NCI-H1436 treated with DMSO at 0.1 percent for 48 hours (cell line): Measurements from ENCODE around the gene TMEM139.
"Not testable (repeated sequence)": the region's sequence is repeated elsewhere in the genome, so short reads cannot be mapped to it uniquely, and the experiment has no call there.

Experiments used
- DNase-seq: peaks from one replicate; lab custom pipeline; 2025; lab: John Stamatoyannopoulos, UW

TMEM139 gene

GRCh38 chr7:143289421-143289820, 4.7 kb downstream of the TMEM139 start:
- DNase-seq: no peak

DNA sequence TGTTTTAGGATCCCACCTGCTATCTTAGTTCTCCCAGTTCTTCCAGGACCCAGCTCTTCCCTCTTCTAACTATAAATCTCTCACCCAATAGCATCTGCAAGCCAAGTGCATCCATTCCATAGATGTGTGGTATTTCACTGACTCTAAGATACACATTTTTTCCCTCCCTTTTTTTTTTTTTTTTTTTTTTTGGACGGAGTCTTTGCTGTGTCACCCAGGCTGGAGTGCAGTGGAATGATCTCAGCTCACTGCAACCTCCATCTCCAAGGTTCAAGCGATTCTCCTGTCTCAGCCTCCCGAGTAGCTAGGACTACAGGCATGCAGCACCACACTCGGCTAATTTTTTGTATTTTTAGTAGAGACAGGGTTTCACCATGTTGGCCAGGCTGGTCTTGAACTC, 5.1 kb downstream of the TMEM139 start:
- not testable (repeated sequence) for DNase-seq

DNA sequence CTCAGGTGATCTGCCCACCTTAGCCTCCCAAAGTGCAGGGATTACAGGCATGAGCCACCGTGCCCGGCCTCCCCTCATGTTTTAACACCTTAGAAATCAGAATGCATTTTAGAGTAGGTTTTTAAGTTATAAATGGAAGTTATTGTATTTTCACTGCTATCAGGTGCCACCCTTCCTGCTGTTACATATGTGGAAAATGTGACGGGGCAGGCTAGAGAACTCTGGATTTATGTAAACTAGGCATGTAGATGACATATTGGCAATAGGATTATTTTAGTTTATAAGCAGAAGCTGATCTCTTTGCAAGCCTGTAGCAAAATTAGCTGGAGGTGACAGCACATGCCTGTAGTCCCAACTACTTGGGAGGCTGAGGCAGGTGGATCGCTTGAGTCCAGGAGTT, 5.5 kb downstream of the TMEM139 start:
- no peak for DNase-seq

DNA sequence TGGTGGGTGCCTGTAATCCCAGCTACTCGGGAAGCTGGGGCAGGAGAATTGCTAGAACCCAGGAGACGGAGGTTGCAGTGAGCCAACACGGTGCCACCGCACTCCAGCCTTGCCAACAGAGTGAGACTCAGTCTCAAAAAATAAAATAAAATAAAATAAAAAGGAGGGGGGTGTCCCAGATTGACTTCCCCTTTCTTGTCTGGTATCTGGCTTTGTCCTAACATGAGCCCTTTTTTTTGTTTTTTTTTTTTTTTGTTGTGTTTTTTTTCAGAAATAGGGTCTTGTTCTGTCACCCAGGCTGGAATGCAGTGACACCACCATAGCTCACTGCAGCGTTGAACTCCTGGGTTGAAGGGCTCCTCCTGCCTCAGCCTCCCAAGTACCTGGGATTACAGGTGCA, 8.1 kb downstream of the TMEM139 start:
- no peak for DNase-seq

DNA sequence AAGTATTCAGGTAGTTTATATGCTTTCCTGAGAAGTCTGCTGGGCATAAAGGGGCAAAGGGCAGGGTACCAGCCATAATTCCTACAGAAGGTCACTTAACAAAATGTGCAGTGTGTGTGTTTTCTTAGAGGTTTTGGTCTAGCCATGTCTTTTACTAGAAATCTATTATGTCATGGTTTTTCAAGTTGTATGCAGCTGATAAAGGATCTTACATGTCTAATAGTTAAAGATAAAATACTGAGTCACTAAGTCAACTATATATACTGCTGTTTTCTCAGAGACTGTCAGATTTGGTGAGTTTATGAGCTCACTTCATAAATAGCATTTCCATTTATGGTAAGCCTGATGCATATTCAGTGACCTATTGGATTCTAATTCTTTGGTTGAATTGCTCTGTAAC, 11.1 kb downstream of the TMEM139 start:
- no peak for DNase-seq

GRCh38 chr7:143296686-143297085, 11.9 kb downstream of the TMEM139 start:
- DNase-seq: no peak

- no peak for DNase-seq
Measured at GRCh38 chr7:143299346-143299745, 14.6 kb downstream of the TMEM139 start.

GRCh38 chr7:143299840-143300239, 15.1 kb downstream of the TMEM139 start:
- DNase-seq: no peak

GRCh38 chr7:143300959-143301935, 16.5 kb downstream of the TMEM139 start:
- no peak for DNase-seq

GRCh38 chr7:143303733-143304132, 19.0 kb downstream of the TMEM139 start:
- no peak for DNase-seq

GRCh38 chr7:143304938-143305337, 20.2 kb downstream of the TMEM139 start:
- no peak for DNase-seq

GRCh38 chr7:143305423-143306070, 20.8 kb downstream of the TMEM139 start:
- DNase-seq: no peak

DNA sequence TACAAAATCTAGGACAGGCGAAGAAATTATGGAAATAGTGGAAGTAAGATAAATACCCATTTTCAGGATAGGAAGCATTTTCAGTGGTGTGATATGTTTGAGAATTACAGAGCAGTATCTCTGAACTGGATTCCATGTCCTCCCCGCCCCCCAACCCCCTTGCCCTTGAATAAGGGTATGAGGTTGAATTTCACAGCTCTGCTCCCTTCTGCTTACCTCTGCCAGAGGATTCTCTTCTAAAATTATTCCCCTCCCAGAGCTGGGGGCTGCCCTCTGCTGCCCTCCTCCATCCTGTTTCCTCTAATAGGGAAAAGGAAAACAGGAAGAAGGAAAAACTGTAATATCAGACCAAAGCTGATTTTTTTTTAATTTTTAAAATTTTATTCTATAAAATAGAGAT, 23.9 kb downstream of the TMEM139 start:
- no peak for DNase-seq

DNA sequence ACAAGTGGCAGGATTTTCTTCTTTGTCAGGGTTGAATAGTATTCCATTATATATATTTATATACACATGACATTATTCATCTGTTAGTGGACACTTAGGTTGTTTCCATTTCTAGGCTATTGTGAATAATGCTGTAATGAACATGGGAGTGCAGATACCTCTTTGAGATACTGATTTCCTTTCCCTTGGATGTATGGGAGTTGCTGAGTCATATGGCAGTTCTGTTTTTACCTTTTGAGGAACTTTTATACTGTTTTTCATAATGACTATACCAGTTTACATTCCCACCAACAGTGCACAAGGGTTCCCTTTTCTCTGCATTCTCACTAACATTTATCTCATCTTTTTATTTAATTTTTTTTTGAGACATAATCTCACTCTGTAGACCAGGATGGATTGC, 29.4 kb downstream of the TMEM139 start:
- DNase-seq: no peak

DNA sequence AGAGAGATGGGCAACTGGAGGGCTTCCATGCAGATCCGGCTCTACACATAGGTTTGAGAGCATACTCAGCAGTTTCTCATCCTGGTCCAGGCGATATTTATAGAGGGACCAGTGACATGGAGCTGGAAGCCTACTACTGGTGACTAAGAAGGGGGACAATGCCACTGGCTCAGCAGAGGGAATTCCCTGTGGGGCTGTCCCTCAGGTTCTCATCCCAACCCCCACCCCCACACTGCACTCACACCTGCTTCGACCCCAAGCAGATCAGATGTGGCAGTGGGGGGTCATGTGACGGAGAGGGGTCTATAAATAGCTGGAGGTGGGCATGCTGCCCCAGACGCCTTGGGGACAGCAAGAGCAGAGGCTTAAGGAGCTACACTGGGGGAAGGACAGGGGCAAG, 31.0 kb downstream of the TMEM139 start, which contains the start of gene CLCN1:
CLCN1 (plus strand) TSS at position 336 of the 400 bp plus-strand sequence. CDS start 102 bp downstream, outside the sequence.
- DNase-seq: no peak

- DNase-seq: no peak
Measured at GRCh38 chr7:143316492-143316891, 31.7 kb downstream of the TMEM139 start.

- DNase-seq: no peak
Measured at GRCh38 chr7:143318661-143319060, 33.9 kb downstream of the TMEM139 start.

DNA sequence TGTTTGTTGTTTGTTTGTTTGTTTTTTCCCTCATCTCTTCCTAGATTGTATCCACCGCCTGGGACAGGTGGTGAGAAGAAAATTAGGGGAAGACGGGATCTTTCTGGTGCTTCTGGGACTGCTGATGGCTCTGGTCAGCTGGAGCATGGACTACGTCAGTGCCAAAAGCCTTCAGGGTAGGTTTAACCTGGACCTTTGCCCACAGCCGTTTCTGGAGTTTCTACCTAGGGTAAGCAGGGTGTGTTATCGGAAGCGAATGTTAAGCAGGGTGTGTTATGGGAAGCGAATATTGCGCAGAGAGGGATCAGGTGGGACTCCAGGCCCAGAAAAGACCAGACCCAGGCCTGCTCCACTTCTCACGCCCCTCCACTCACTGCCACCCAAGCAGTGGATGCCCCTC, 35.9 kb downstream of the TMEM139 start:
- DNase-seq: no peak

DNA sequence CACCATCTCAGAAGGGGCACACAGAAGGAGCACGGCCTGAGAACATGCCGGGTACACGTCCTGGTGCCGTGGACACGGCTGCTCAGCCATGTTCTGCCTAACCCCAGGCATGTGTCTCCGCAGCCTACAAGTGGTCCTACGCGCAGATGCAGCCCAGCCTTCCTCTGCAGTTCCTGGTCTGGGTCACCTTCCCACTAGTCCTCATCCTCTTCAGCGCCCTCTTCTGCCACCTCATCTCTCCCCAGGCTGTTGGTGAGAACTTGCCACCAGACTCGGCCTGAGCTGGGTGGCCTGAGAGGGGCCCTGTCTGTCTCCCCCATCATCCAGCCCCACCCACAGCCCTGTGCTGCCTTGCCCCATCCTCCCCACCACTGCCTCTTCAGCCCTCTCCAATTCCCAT, 36.5 kb downstream of the TMEM139 start:
- DNase-seq: no peak

DNA sequence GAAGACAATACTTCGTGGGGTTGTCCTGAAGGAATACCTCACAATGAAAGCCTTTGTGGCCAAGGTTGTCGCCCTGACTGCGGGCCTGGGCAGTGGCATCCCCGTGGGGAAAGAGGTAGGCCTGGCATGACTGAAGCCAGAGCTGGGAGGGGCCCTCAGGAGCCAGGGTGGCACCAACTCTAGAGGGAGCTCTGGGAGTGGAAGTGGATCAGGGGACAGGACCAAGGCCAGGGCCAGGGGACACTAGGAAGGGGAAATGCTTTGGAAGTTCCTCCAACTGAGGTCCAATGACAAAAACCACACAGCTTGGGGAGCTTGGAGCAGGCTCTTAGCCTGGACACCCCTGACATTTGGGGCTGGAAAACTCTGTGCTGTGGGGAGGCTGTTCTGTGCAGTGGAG, 37.0 kb downstream of the TMEM139 start:
- DNase-seq: no peak

DNA sequence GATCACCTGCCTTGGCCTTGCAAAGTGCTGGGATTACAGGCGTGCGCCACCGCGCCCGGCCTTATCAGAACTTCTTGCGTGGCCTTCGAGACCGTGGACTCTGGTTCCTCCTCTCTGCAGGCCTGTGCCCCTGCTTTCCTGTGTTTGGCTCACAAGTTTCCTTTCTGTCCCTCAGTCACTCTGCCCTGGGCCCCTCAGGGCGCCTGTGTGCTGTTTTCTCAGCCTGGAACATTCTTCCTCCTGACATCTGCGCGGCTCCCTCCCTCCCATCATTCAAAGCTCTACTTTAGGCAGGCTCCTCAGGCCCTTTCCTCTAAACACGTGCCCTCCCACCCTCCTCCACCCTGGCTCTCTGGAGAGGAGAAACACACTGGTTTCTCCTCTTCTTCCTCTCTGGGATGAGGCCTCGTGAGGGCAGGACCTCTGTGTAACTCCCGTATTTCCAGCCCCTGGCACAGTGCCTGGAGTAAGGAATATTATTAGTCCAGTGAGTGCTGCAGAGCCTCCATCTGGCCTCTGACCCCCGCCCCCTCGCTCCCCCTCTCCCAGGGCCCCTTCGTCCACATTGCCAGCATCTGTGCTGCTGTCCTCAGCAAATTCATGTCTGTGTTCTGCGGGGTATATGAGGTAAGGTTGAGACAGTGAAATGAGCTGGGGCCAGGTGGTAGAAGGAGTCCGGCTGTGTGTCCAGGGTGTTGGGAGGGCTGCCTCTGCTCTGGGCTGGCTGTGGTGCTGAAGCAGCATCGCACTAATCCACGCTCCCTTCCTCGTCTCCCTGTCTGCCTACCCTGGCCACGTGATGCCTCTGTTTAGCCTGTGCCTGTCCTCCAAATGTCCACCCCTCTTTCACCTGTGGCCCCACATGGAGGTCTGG, 38.2 kb downstream of the TMEM139 start:
- no peak for DNase-seq

DNA sequence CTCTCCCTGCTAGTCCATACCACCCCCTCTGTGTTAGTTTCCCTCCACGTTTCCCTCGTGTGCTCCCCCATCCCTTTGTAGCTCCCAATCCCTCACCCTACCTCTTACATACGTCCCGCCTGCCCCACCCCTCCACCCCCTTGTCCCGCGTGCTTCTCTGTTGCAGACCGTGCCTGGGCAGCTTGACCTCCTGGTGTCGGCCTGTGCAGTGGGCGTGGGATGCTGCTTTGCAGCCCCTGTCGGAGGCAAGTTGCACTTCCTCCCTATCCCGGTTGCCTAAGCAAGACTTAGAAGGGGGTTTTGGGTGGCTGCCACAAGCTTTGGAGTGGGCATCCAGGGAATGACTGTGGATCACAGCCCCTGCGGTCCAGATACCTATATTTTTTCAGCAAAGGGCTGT, 38.9 kb downstream of the TMEM139 start:
- DNase-seq: no peak
